GM18870 (cell line): ENCODE measurements around the gene COA6.
"Not testable (repeated sequence)": the region's sequence is repeated elsewhere in the genome, so short reads cannot be mapped to it uniquely, and the experiment has no call there.

Source experiments
- ATAC-seq: cut with Tn5 transposase; IDR thresholded peaks from one replicate; pipeline ENCODE4 v1.9.1; 2021; ENCODE audit warnings: moderate library complexity; ENCODE audit not compliant: unreplicated experiment

Gene COA6

GRCh38 chr1:234373064-234373958 is at the start of gene COA6:
Gene COA6 (plus strand): TSS chr1:234373456. CDS start chr1:234373467, 11 bp downstream.
- ATAC-seq: peak; percentile 94

- no peak for ATAC-seq
These were observed 48.4 kb upstream of the COA6 start for GRCh38 chr1:234324821-234325220.

GRCh38 chr1:234325878-234326496 is 47.3 kb upstream of the COA6 start:
- ATAC-seq: no peak

- ATAC-seq: peak; percentile 63
These were observed 46.5 kb upstream of the COA6 start for GRCh38 chr1:234326497-234327366.

- ATAC-seq: no peak
These were observed 45.6 kb upstream of the COA6 start for GRCh38 chr1:234327577-234328164.

GRCh38 chr1:234330843-234331215 is 42.4 kb upstream of the COA6 start:
- no peak for ATAC-seq

GRCh38 chr1:234331507-234331906 is 41.7 kb upstream of the COA6 start:
- ATAC-seq: no peak

GRCh38 chr1:234336359-234336758 is 36.9 kb upstream of the COA6 start:
- no peak for ATAC-seq

- no peak for ATAC-seq
These were observed 36.0 kb upstream of the COA6 start for GRCh38 chr1:234337233-234337632.

- no peak for ATAC-seq
These were observed 32.7 kb upstream of the COA6 start for GRCh38 chr1:234340528-234340927.

GRCh38 chr1:234342774-234343173 is 30.5 kb upstream of the COA6 start:
- ATAC-seq: no peak

- ATAC-seq: no peak
These were observed 28.0 kb upstream of the COA6 start for GRCh38 chr1:234345237-234345636.

GRCh38 chr1:234348964-234349363 is 24.3 kb upstream of the COA6 start:
- no peak for ATAC-seq

- no peak for ATAC-seq
These were observed 17.3 kb upstream of the COA6 start for GRCh38 chr1:234355782-234356510.

GRCh38 chr1:234356615-234357269 is 16.5 kb upstream of the COA6 start:
- ATAC-seq: not testable (repeated sequence)

GRCh38 chr1:234357831-234358230 is 15.4 kb upstream of the COA6 start:
- ATAC-seq: no peak

GRCh38 chr1:234361102-234361603 is 12.1 kb upstream of the COA6 start:
- no peak for ATAC-seq

- ATAC-seq: no peak
These were observed 10.7 kb upstream of the COA6 start for GRCh38 chr1:234362558-234362957.

- ATAC-seq: no peak
These were observed 4.8 kb upstream of the COA6 start for GRCh38 chr1:234368320-234369032.
